Neural cell (in vitro differentiated cells): ENCODE data around the gene NOP9.
"Not testable (repeated sequence)": the region's sequence is repeated elsewhere in the genome, so short reads cannot be mapped to it uniquely, and the experiment has no call there.

Experiments used
- CTCF ChIP-seq: fragments of 450-650 bp; IDR thresholded peaks from 2 replicates; pipeline ENCODE4 v1.5.1; 2014; ENCODE audit warnings: antibody characterized with exemption, mild to moderate bottlenecking, moderate library complexity; ENCODE audit not compliant: poor library complexity, severe bottlenecking
- EP300 ChIP-seq: fragments of 450-650 bp; conservative IDR thresholded peaks from 2 replicates; pipeline ENCODE4 v1.6.1; 2014; ENCODE audit warnings: antibody characterized with exemption, mild to moderate bottlenecking, moderate library complexity; ENCODE audit not compliant: poor library complexity, severe bottlenecking
- EZH2 ChIP-seq: fragments of 200-600, 300-800 bp; shearing (Covaris generic), sonication (generic); IDR thresholded peaks from 2 replicates; pipeline ENCODE4 v1.6.1; 2014; ENCODE audit warnings: antibody characterized with exemption, low read length, borderline replicate concordance, mild to moderate bottlenecking; ENCODE audit not compliant: insufficient read depth, poor library complexity, severe bottlenecking
- REST ChIP-seq: IDR thresholded peaks from 2 replicates; pipeline ENCODE4 v1.6.1; 2012; ENCODE audit warnings: borderline replicate concordance
- TAF1 ChIP-seq: IDR thresholded peaks from 2 replicates; pipeline ENCODE4 v1.6.1; 2012; ENCODE audit warnings: low read depth

GRCh38 chr14:24354482-24354825 is 54.8 kb downstream of the NOP9 start:
- not testable (repeated sequence) for TF ChIP-seq CTCF, TAF1, EZH2, EP300, REST
